GM12878 (cell line): Measurements from ENCODE around the gene SYT1. TPM values are rescaled to one million over a fixed set of nuclear protein-coding genes. Genes with fewer than 3 reads are reported as not detected.

Experiments
- ATAC-seq: fragments of 200-7000 bp; cut with Tn5 transposase; 3 replicates; pipeline ENCODE4 v1.9.1; 2020; ENCODE audit warnings: mild to moderate bottlenecking, moderate library complexity
- BruUV-seq: library from RNA; stranded (reverse); fragments of 400-500 nt; replicated peaks from 2 replicates; lab custom pipeline; 2021; lab: Mats Ljungman, UMichigan
- CTCF ChIA-PET: fragments of 300-600 bp; sonication (Branson Sonifier 250); formaldehyde crosslinking; extraction: SDS; loops from one replicate; lab custom pipeline; 2021; ENCODE audit warnings: inconsistent platforms; lab: Yijun Ruan, JAX
- POLR2A ChIA-PET: fragments of 350-600 bp; formaldehyde crosslinking; extraction: SDS; loops from one replicate; lab custom pipeline; 2021; ENCODE audit warnings: inconsistent platforms; lab: Charles Lee
- RAD21 ChIA-PET: fragments of 300-600 bp; sonication (Branson Sonifier 250); formaldehyde crosslinking; loops from one replicate; lab custom pipeline; 2023; ENCODE audit warnings: antibody characterized with exemption; ENCODE audit not compliant: unreplicated experiment; lab: Charles Lee
- SMC1A ChIA-PET: fragments of 300-600 bp; sonication (Branson Sonifier 250); formaldehyde crosslinking; loops from one replicate; lab custom pipeline; 2023; ENCODE audit not compliant: unreplicated experiment, uncharacterized antibody; lab: Charles Lee
- DNase-seq: peaks from one replicate; pipeline ENCODE4 v3.0.0-alpha.2; 2011; ENCODE audit warnings: low read depth, low spot score
- FAIRE-seq: peaks from 3 replicates; lab custom pipeline; 2011; peaks lifted over from hg19 to GRCh38; lab: Jason Lieb, UNC
- H2AFZ ChIP-seq: 2 replicates; pipeline ENCODE4 v1.6.0; 2011; ENCODE audit warnings: low read depth, low read length, control low read depth; ENCODE audit not compliant: control insufficient read depth
- H3K27ac ChIP-seq: 2 replicates; pipeline ENCODE4 v1.5.1; 2011; ENCODE audit warnings: control low read depth; ENCODE audit not compliant: control insufficient read depth, insufficient read depth
- H3K27me3 ChIP-seq, 2 experiments: replicated peaks in 1 of 2; 2 replicates each; pipeline versions ENCODE4 v1.6.0 to v1.6.1; 2011; ENCODE audit warnings: low read length in 1 of 2; ENCODE audit not compliant: control insufficient read depth in 2 of 2, insufficient read depth in 2 of 2
- H3K36me3 ChIP-seq, 2 experiments: 2 replicates each; pipeline ENCODE4 v1.5.1; 2011; ENCODE audit warnings: low read length in 1 of 2; ENCODE audit not compliant: control insufficient read depth in 2 of 2, insufficient read depth in 2 of 2
- H3K4me1 ChIP-seq: 2 replicates; pipeline ENCODE4 v1.6.1; 2011; ENCODE audit warnings: mild to moderate bottlenecking, low read length, moderate library complexity, mixed read lengths; ENCODE audit not compliant: control insufficient read depth, insufficient read depth
- H3K4me2 ChIP-seq: 2 replicates; pipeline ENCODE4 v1.6.0; 2011; ENCODE audit warnings: control low read depth; ENCODE audit not compliant: control insufficient read depth, insufficient read depth
- H3K4me3 ChIP-seq: fragments of 200-600 bp; sonication (generic); 2 replicates; pipeline ENCODE4 v1.5.1; 2016
- H3K79me2 ChIP-seq: 2 replicates; pipeline ENCODE4 v1.6.0; 2011; ENCODE audit warnings: low read length; ENCODE audit not compliant: control insufficient read depth, insufficient read depth
- H3K9ac ChIP-seq: 2 replicates; pipeline ENCODE4 v1.8.0; 2011; ENCODE audit warnings: low read length, control low read depth, mixed read lengths; ENCODE audit not compliant: control insufficient read depth, insufficient read depth
- H3K9me3 ChIP-seq: replicated peaks from 3 replicates; pipeline ENCODE4 v1.5.1; 2011; ENCODE audit warnings: mild to moderate bottlenecking, low read length; ENCODE audit not compliant: control insufficient read depth, insufficient read depth
- H4K20me1 ChIP-seq: 2 replicates; pipeline ENCODE4 v1.6.0; 2011; ENCODE audit not compliant: control insufficient read depth, insufficient read depth
- BRCA1 ChIP-seq: IDR thresholded peaks from 2 replicates; pipeline ENCODE4 v1.6.1; 2011; ENCODE audit warnings: low read depth, low read length, improper control_type of control experiment
- CEBPB ChIP-seq, 2 experiments: fragments of 150-350 bp in 1 of 2; IDR thresholded peaks; 2 replicates each; pipeline ENCODE4 v1.6.1; 2012 to 2014; ENCODE audit warnings: low read depth in 2 of 2, low read length in 2 of 2, borderline replicate concordance in 1 of 2, inconsistent platforms in 1 of 2
- CHD1 ChIP-seq: IDR thresholded peaks from 2 replicates; pipeline ENCODE4 v1.6.1; 2012; ENCODE audit warnings: low read depth, low read length, improper control_type of control experiment
- IRF5 ChIP-seq: fragments of 450-650 bp; IDR thresholded peaks from 2 replicates; pipeline ENCODE4 v1.6.1; 2017; ENCODE audit warnings: borderline replicate concordance
- NBN ChIP-seq: fragments of 450-650 bp; IDR thresholded peaks from 2 replicates; pipeline ENCODE4 v1.6.1; 2016
- NFYA ChIP-seq: IDR thresholded peaks from 2 replicates; pipeline ENCODE4 v1.6.1; 2011; ENCODE audit warnings: low read depth, mild to moderate bottlenecking, low read length, improper control_type of control experiment, borderline replicate concordance
- RCOR1 ChIP-seq: conservative IDR thresholded peaks from 2 replicates; pipeline ENCODE4 v1.6.1; 2012; ENCODE audit warnings: low read depth, low read length, improper control_type of control experiment
- RFX5 ChIP-seq: IDR thresholded peaks from 2 replicates; pipeline ENCODE4 v1.6.1; 2011; ENCODE audit warnings: low read depth, low read length, improper control_type of control experiment
- SIN3A ChIP-seq: IDR thresholded peaks from 2 replicates; pipeline ENCODE4 v1.6.1; 2012; ENCODE audit warnings: low read depth, low read length, improper control_type of control experiment
- TCF12 ChIP-seq: IDR thresholded peaks from 2 replicates; pipeline ENCODE4 v1.6.1; 2011; ENCODE audit warnings: low read depth, mild to moderate bottlenecking, low read length
- TCF7 ChIP-seq: IDR thresholded peaks from 2 replicates; pipeline ENCODE4 v1.6.1; 2014; ENCODE audit warnings: antibody characterized with exemption, borderline replicate concordance
- WRNIP1 ChIP-seq: IDR thresholded peaks from 2 replicates; pipeline ENCODE4 v1.6.1; 2011; ENCODE audit warnings: low read depth, low read length, improper control_type of control experiment, borderline replicate concordance
- ZNF207 ChIP-seq: fragments of 450-650 bp; IDR thresholded peaks from 2 replicates; pipeline ENCODE4 v1.6.1; 2014; ENCODE audit warnings: antibody characterized with exemption, mild to moderate bottlenecking, borderline replicate concordance
- ZNF217 ChIP-seq: fragments of 450-650 bp; IDR thresholded peaks from 2 replicates; pipeline ENCODE4 v1.6.1; 2017; ENCODE audit warnings: antibody characterized with exemption, mild to moderate bottlenecking
- ZNF274 ChIP-seq: IDR thresholded peaks from one replicate; pipeline ENCODE4 v1.8.0; 2011; ENCODE audit not compliant: insufficient read length, insufficient read depth
- ZSCAN29 ChIP-seq: fragments of 450-650 bp; IDR thresholded peaks from 2 replicates; pipeline ENCODE4 v1.6.1; 2017; ENCODE audit warnings: mild to moderate bottlenecking, moderate library complexity
- WGBS: methylation state at CpG from one replicate; pipeline ENCODE4 v1.1.6; 2016; ENCODE audit warnings: low lambda C conversion rate; ENCODE audit not compliant: insufficient replicate concordance, insufficient coverage; ENCODE audit errors: missing lambda C conversion rate; 5-methylcytosine and 5-hydroxymethylcytosine counted together
- in situ Hi-C: fragments of 300-500 bp; cut with MboI; formaldehyde crosslinking; loops from 9 replicates; pipeline ENCODE4 v1.14.3; 2018; ENCODE audit warnings: mixed read lengths
- intact Hi-C: fragments of 100-400 bp; cut with micrococcal nuclease; formaldehyde crosslinking; loops from one replicate; pipeline ENCODE4 v1.14.2; 2022; ENCODE audit not compliant: unreplicated experiment
- polyA plus RNA-seq, 11 experiments: library from polyadenylated mRNA; depleted of rRNA in 4 of 11; unstranded in 6 of 11; stranded (reverse) in 5 of 11; fragments of >200 nt; fragmentation: Nextera tagmentation in 4 of 11; fragmentation: Illumina TruSeq in 1 of 11; extraction: Ambion mirVana in 4 of 11; extraction: Trizol in 1 of 11; gene quantifications; 1 replicate in 1 of 11; 2 replicates in 10 of 11; pipeline versions ENCODE4 v1.2.1 to v1.2.3, GENCODE V29; 2011 to 2016; ENCODE audit warnings: inconsistent platforms in 2 of 11, missing spikeins in 2 of 11, low read depth in 1 of 11
- total RNA-seq, 4 experiments: library from RNA; depleted of rRNA in 3 of 4; stranded (reverse); fragments of >200 nt in 3 of 4; fragmentation: Illumina TruSeq in 1 of 4; extraction: Trizol in 1 of 4; gene quantifications; 2 replicates each; pipeline versions ENCODE4 v1.2.1 to v1.2.3, GENCODE V29; 2013 to 2021
- TF ChIP-seq, protein P1 (sequence below): IDR thresholded peaks from 2 replicates; pipeline ENCODE4 v1.6.1; 2011; ENCODE audit warnings: low read depth, mild to moderate bottlenecking, low read length, moderate library complexity, borderline replicate concordance; ENCODE audit errors: extremely low read depth
- TF ChIP-seq, protein P2 (sequence below): fragments of 450-650 bp; IDR thresholded peaks from 2 replicates; pipeline ENCODE4 v1.6.1; 2016; ENCODE audit warnings: mild to moderate bottlenecking

Gene SYT1
- total and polyA plus RNA-seq, 10 of the 15 experiments (the other 5 are each of a cell fraction or from before 2014, with no cell fraction given): 0.10 to 0.28 TPM; not detected in 8

GRCh38 chr12:78958941-78959340 is 94.4 kb downstream of the SYT1 start:
- DNase-seq: no peak
- H3K36me3 ChIP-seq: no peaks in the 10 kb centered on the region
- RAD21 ChIA-PET: no interaction called here
- no peaks in the 10 kb centered on the region for H4K20me1 ChIP-seq
- no peak for ATAC-seq
- H3K9me3 ChIP-seq: no peaks in the 10 kb centered on the region
- 33% methylated on average over 3 of the region's 3 CpGs for WGBS
- H3K9ac ChIP-seq: no peak overlapping the region
- intact Hi-C loops: no loop called here
- BruUV-seq: no TSS peak
- no peak overlapping the region for H2AFZ ChIP-seq
- no peaks in the 10 kb centered on the region for H3K4me1 ChIP-seq
- SMC1A ChIA-PET: interaction anchor here (0.6 to 1.0 kb wide), 2 partner anchors 9 to 46 kb away, joined by 3 to 5 read pairs; no protein-coding TSS in a partner anchor
- H3K79me2 ChIP-seq: no peaks in the 10 kb centered on the region
- CTCF ChIA-PET: no interaction called here
- in situ Hi-C loops: no loop called here
- no peaks in the 10 kb centered on the region for H3K27me3 ChIP-seq
- no peak for FAIRE-seq
- no peak for TF ChIP-seq SIN3A
- no peak for TF ChIP-seq NBN
- H3K27ac ChIP-seq: no peak overlapping the region
- H3K4me3 ChIP-seq: no peak overlapping the region
- no peak overlapping the region for H3K4me2 ChIP-seq
- POLR2A ChIA-PET: interaction anchor here (0.6 kb wide), 1 partner anchor 1265 kb away, joined by 4 read pairs; no protein-coding TSS in a partner anchor

DNA sequence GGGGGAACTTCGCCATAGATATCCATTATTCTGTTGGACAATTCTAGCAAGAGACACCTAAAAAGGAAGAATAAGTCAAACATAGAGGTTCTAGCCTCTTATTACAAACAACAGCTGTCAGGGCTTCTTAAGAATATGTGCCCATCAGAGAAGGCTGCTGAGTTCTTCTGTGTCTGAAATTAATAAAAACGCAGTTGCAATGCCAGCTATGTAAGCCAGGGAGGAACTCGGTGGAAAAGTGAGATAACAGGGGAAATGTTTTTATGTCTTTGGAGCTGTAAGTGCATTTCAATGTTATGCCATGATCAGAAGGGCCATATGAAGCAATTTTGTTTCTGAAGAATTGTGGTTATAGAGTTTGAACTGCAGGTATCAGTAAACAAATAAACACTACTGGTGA is 95.0 kb downstream of the SYT1 start:
- DNase-seq (no peak), ATAC-seq (no peak), FAIRE-seq (no peak)
- ChIA-PET POLR2A (no interaction called here), SMC1A (no interaction called here), CTCF (no interaction called here), RAD21 (no interaction called here)
- WGBS: 15% methylated on average over 3 of the region's 3 CpGs
- no peak overlapping the region for H3K27ac ChIP-seq
- no peak overlapping the region for H3K9ac ChIP-seq
- no peaks in the 10 kb centered on the region for H3K4me1 ChIP-seq
- H3K79me2 ChIP-seq: no peaks in the 10 kb centered on the region
- in situ Hi-C loops: no loop called here
- H3K36me3 ChIP-seq: no peaks in the 10 kb centered on the region
- no peak overlapping the region for H3K4me3 ChIP-seq
- BruUV-seq: no TSS peak
- intact Hi-C loops: no loop called here
- H3K4me2 ChIP-seq: no peak overlapping the region
- no peak overlapping the region for H2AFZ ChIP-seq
- no peaks in the 10 kb centered on the region for H4K20me1 ChIP-seq
- H3K9me3 ChIP-seq: no peaks in the 10 kb centered on the region
- H3K27me3 ChIP-seq: no peaks in the 10 kb centered on the region
- TF ChIP-seq ZNF217 (no peak), BRCA1 (no peak), NBN (no peak), WRNIP1 (no peak), RFX5 (no peak), NFYA (no peak), TCF7 (no peak), ZNF207 (no peak), IRF5 (no peak), RCOR1 (no peak), ZSCAN29 (no peak), ZNF274 (no peak), CEBPB (IDR thresholded peaks at IDR 0.05; ENCODE audit: borderline replicate concordance in 1 of 2, low read depth in 2 of 2, low read length in 2 of 2) (no peak), TCF12 (no peak), CHD1 (no peak)
- TF ChIP-seq, protein P1, sequence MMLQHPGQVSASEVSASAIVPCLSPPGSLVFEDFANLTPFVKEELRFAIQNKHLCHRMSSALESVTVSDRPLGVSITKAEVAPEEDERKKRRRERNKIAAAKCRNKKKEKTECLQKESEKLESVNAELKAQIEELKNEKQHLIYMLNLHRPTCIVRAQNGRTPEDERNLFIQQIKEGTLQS: no peak
- TF ChIP-seq, protein P2, sequence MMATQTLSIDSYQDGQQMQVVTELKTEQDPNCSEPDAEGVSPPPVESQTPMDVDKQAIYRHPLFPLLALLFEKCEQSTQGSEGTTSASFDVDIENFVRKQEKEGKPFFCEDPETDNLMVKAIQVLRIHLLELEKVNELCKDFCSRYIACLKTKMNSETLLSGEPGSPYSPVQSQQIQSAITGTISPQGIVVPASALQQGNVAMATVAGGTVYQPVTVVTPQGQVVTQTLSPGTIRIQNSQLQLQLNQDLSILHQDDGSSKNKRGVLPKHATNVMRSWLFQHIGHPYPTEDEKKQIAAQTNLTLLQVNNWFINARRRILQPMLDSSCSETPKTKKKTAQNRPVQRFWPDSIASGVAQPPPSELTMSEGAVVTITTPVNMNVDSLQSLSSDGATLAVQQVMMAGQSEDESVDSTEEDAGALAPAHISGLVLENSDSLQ: no peak
